SIG-M5 treated with dmso at 0.1 percent for 504 hours (cell line): ENCODE results near the gene AP2A2.
"Not testable (repeated sequence)": the region's sequence is repeated elsewhere in the genome, so short reads cannot be mapped to it uniquely, and the experiment has no call there.

Source experiments
- DNase-seq: peaks from one replicate; lab custom pipeline; 2025; ENCODE audit not compliant: unreplicated experiment; lab: John Stamatoyannopoulos, UW

The AP2A2 gene

DNA sequence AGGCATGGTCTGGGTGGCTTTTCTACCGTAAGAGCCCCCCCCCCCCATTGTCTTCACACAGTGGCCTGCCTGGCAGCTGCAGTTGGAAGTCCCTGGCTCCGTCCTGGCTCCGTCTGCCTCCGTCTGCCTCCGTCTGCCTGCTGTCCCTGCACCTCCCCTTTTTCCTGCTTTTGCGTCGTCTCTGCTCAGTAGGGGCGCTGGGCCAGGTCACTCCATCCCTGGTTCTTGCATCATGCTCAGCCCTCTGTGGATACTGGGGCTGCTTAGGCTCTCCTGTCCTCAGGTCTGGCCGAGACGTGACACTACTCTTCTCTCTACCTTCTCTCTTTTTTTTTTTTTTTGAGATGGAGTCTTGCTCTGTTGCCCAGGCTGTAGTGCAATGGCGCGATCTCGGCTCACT is 27.8 kb downstream of the AP2A2 start:
- no peak for DNase-seq

DNA sequence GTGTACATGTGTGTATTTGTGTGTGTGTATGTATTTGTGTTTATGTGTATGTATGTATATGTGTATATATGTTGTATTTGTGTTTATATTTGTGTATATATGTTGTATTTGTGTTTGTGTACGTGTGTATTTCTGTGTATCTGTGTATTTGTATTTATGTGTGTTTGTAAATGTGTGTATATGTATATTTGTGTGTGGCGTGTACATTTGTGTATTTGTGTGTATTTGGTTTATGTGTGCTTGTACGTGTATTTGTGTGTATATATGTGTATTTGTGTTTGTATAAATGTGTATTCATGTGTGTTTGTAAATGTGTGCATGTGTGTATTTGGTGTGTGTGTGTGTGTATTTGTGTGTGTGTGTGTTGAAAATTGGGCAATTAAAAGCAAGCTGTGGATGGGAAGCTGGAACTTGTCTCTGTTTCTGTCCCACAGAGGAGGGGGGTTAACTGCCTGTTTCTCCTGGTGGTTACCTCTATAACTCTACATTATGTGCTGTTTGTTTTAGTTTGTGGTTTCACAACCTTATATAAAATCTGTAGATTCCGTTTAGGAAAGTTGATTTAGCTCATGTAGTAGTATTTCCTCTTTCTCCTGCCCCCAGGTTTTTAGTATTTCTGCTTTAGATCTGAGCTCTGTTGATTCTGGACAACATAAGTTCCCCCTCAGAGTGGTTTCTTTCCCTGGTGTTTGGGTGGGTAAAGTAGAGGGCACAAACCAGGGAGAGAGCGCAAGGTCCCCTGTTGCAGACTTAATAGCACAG is 28.9 kb downstream of the AP2A2 start:
- no peak for DNase-seq

DNA sequence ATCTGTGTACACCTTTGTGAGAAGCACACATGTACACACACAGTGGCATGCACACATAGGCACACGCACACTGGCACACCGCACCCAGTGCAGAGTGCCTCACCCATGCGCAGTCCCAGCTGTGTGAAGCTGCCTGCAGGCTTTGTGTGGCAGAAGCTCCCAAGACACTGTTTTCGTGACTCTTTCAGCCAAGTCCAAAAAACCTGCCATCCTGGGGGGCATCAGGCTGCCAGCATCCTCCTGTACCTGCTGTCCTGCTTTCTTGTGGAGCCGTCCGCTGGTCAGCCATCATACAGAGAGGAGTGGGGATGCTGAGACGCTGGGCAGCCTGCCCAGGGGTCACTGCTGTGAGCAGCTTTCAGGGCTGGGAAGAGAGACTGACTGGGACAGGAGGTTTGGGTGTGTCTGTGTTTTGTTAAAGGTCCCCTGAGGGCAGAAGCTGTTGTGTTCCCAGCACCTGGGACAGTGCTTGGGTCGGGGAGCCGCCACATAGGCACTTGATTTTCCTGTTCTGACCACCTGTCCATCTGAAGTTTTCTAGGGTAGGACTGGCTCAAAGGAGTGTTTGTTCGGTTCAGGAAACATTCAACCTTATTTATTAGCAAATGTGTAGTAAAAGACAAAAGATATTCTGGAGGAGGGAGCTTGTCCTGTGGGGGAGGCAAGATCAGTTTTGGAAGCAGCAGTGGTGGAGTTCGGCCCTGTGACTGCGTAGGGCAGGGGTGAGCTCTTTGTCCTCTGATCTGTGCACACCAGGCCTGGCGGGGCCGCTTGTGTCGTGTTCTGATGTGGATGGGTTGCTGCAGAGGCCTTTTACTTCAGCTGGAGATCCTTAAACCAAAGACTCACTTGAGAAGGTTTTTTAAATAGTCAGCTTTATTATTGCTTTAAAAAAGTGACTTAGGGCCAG is 29.7 kb downstream of the AP2A2 start:
- no peak for DNase-seq

DNA sequence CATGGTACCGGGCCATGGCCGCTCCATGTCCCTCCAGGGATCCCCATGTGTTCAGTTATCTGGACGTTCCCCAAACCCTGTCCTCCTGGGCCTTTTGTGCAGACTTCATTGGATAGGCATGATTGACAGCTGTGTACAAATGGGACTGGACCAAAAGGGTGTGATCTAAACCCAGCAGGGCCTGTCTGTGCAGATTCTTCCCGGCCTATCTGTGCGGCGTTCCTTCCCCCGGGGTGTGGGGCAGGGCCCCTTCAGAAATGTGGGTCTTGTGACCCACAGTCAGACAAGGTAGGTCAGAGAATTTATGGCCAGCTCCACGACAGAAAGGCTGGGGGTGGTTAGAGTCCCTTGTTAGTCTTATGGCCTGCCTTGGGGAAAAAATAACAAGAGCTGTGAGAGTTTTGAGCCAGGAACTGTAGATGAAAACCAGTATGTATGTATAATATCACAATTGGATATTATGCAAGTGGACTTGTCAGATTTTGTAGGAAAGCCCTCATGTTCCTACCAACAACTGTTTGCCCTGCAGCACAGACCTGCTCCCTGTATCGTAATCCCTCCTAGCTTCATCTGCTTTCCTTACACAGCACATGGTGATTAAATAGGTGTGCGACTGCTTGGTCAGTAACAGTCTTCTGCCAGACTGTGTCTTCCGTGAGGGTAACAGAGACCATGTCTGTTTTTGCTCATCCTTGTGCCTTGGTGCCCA is 31.7 kb downstream of the AP2A2 start:
- DNase-seq, result no peak

DNA sequence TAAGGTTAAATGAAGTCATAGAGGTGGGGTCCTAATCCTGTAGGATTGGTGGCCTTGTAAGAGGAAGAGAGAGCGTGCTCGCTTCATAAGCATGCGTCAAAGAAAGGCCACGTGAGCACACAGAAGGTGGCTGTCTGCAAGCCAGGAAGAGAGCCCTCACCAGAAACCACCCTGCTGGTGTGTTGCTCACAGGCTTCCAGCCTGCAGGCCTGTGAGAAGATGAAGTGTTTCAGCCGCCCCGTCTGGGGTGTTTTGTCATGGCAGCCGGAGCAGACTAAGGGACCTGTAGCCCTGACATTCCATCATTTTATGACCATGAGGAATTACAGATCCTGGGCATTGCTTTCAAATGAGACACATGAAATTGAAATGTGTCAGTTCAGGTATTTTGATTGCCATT is 32.4 kb downstream of the AP2A2 start:
- DNase-seq, result no peak

DNA sequence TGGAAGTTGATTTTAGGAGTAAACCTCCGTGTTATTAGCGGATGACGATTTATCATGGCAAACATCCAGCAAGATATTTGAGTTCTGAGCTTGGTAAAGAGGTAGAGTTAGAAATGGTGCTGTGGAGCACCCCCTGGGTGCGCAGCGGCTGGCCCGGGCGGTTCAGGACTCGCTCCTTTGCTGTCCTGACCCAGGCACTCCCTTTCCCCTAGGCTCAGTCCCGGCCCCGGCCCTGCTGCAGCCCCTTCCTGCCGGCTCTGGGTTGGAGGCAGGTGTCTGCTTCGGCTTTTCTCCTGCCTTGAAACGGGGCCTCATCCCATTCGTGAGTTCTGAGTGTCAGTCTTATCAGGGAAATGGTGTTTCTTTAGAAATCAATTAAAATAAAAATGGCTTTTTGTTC is 33.4 kb downstream of the AP2A2 start:
- no peak for DNase-seq

DNA sequence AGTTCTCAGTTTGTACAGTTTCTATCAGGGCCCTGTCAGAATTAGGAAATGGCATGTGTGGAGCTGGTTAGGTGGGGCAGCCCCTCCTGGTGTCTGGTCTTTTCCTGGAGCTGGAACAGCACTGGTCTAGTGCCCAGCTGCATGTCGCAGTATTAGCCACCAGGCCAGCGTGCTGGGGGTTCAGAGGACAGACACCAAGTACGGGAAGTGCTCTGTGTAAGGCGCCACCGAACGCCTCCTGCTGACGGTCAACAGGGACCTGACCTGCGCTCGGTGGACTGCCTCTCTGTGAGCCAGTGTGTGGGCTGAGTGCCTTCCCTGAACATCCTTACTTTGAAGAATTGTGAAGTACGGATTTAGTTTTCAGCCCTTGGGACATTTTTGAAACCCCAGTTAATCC is 33.9 kb downstream of the AP2A2 start:
- no peak for DNase-seq

DNA sequence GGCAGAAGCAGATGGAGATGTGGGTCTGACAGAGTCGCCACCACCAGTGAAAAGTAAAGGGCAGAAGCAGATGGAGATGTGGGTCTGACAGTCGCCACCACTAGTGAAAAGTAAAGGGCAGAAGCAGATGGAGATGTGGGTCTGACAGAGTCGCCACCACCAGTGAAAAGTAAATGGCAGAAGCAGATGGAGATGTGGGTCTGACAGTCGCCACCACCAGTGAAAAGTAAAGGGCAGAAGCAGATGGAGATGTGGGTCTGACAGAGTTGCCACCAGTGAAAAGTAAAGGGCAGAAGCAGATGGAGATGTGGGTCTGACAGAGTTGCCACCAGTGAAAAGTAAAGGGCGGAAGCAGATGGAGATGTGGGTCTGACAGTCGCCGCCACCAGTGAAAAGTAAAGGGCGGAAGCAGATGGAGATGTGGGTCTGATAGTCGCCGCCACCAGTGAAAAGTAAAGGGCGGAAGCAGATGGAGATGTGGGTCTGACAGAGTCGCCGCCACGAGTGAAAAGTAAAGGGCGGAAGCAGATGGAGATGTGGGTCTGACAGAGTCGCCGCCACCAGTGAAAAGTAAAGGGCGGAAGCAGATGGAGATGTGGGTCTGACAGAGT is 35.7 kb downstream of the AP2A2 start:
- DNase-seq, result not testable (repeated sequence)

DNA sequence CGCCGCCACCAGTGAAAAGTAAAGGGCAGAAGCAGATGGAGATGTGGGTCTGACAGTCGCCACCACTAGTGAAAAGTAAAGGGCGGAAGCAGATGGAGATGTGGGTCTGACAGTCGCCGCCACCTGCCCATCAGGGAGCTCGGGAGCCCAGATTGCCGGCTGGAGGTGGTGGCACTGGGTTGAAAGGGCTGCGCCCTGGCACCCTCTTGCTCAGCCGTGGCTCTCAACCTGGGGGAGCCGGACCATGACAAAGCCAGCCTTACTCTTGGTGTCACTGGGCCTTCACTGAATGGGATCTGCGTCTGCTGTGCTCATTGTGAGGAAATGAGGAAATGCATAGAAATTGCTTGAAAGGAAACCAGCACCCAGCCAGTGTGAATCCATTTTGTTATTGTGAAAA is 36.3 kb downstream of the AP2A2 start:
- DNase-seq, result no peak

DNA sequence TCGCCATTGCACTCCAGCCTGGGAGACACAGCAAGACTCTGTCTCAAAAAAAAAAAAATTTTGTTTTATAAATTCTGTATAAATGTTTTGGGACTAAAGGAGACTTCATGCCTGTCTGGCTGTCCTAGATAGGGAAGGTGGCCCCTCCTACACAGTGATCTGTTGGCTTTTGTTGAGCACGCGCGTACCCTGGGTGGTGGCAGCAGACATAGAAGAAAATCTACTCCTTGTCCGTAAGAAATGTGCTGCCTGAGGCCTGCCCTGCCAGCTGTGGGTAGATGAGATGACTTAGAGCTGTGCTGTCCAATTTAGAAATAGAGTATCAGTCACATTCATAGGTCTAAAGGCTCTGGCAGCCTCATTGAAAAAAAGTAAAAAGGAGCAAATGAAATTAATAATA is 37.0 kb downstream of the AP2A2 start:
- no peak for DNase-seq

DNA sequence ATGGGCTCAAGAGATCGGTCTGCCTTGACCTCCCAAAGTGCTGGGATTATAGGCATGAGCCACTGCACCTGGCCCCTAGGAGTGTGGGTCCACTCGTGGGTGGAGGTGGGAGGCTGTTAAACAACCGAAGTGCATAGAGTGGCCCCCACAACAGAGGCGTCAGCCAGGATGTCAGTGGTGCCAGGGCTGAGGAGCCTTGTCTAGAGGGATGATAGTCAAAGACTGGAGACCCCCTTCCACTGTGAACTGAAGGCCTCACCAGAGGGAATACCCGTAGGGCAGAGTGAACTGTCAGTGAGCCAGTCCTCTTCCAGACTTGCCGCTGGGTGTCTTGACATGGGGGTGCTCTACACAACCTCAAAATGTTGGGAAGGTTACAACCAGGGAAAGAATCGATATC is 38.2 kb downstream of the AP2A2 start:
- no peak for DNase-seq

DNA sequence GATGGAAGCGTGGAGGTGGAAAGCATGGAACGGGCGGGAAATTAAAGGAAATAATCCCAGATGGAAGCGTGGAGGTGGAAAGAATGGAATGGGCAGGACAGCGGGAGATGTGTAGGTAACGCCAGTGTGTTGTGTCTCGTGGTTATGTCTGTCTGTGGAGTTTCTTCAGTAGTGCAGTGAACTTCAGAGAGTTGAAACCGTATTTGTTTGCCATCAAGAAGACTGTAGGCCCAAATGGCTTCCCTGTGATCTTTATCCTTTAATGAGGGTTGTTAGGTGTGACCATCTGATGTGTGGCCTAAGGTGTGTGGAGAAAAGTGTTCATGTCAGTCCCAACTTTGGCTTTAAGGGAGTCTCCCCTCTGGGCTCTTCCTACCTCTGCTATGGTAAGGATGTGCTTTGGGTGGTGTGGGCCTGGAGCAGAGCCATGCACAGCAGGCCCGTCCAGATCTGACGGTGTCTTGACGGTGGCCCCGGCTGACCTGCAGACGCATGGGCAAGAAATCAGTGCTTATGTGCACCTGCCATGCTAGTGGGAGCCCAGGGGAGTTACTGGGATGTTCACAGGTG is 39.6 kb downstream of the AP2A2 start:
- DNase-seq, result no peak

DNA sequence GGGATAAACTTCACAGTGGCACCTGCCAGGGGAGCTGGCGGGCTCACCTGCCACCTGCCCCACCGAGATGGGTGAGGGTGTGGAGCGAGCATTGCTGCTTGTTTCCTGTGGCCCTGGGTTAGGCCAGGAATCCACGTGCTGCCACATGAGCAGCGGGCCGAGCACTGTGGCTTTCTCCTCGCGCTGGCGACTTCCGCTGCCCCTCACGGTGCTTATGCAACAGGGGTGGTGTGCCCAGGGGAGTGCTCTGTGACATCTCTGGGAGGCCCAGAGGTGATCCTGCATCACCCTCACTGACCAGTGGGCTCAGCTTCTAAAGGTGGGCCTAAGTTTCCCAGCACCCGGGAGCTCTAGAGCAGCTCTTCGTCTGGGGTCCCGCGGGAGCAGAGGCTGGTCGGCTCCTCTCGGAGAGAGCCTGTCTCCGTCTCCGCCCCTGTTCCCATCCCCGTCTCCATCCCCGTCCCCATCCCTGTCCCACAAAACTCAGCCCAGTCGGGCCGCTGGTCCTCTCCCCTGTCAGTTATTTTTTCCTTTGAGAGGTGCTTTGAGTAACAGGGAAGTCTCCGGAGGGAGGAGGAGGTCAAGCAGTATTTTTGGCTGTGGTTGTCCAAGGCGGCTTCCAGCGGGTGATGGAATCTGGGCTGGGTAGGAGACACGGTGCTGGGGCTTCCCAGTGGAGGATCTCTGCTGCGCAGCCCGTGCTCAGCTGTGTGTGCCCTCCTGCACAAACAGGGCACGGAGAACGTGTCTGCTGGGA is 42.5 kb downstream of the AP2A2 start:
- DNase-seq, result no peak

DNA sequence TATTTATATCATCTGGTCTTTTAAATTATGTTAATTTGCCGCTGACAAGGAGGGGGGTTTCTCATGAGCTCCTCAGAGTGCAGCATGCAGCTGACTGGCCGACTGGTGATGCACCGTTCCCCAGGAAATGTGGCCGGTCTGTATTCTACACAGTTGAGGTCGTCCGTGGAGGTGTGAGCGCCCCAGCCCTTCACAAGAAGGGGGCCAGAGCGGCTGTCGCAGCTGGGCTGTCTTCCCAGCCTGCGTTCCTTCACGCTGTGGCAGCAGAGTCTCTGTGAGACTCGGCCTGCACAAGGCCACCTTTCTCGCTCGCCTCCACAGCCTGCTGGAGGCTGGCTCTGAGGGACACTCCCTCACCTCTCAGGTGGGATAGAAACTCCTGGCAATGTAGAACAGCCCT is 43.2 kb downstream of the AP2A2 start:
- DNase-seq, result no peak

DNA sequence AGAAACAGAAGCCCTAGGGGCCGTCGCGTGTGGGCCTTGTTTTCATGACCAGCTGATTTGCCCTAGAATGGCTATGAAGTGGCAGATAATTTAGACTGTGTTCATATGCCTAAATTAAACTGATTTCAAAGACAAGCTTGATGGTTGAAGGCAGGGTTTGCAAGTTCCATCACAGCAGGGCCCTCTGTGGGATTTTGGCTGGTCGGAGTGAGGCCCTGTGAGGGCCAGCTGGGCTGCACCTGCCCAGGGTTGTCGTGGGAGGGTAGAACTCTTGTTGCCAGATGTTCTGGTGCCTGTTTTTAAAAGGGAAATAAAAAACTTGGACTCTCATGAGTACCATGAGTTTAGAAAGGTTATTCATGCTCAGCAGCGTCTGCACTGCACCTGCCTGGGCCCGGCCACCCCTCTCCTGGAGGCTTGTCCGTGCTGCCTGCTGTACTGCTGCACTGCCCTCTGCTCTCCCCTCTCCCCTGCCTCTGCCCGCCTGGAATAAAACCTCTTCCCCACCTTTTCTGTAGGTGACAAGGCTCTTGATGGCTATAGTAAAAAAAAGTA is 44.1 kb downstream of the AP2A2 start:
- no peak for DNase-seq

DNA sequence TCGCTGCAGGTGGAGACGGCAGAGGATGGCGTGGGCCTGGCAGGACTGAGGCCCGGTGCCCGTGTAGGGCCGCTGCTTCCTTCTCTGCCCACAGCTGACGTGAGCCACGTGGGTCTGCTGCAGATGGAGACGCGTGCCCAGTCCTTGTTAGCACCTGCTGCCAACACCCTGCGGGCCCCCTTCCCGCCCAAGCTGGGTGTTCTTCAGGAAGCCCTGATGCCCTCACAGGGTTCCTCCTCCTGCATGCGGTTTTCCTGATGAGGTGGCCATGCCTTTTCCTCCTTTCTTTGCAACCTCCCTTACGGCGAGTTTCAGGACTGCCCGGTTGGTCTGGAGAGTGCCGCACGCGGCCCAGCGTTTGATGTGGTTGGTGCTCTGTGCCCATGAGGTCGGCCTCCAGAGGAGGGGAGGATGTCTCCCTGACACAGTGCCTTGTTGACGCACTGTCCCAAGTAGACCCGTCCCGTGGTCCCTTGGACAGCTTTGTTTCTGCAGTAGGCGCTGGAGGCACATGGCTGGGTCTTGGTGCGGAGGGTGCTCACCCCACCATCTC is 44.7 kb downstream of the AP2A2 start:
- DNase-seq, result no peak

DNA sequence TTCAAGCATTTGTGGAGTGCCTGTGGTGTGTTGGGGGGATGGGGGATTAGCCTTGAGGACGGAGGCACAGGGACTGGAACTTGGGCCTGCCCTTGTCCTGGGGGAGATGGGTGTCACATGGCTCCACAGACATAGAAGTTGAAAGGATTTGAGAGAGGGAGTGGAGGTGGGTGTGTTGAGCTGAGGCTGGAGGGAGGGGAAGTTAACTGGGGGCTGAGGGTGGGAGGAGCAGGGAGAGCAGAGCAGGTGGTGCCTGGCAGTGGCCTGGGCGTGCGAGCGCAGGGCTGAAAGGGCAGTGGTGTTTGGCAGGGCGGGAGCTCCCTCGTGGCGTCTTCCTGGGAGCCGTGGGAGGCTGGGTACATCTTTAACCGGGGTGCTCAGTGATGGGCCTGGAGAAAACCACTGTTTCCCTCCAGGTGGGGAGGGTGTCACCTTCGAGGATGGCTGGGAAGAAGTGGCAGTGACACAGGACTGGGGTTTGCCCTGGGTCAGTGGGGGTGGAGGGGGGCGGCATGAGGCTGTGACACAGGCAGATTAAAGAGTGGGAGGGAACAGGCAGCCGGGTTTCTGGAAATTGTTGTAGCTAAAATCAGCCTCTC is 45.5 kb downstream of the AP2A2 start:
- DNase-seq, result no peak

DNA sequence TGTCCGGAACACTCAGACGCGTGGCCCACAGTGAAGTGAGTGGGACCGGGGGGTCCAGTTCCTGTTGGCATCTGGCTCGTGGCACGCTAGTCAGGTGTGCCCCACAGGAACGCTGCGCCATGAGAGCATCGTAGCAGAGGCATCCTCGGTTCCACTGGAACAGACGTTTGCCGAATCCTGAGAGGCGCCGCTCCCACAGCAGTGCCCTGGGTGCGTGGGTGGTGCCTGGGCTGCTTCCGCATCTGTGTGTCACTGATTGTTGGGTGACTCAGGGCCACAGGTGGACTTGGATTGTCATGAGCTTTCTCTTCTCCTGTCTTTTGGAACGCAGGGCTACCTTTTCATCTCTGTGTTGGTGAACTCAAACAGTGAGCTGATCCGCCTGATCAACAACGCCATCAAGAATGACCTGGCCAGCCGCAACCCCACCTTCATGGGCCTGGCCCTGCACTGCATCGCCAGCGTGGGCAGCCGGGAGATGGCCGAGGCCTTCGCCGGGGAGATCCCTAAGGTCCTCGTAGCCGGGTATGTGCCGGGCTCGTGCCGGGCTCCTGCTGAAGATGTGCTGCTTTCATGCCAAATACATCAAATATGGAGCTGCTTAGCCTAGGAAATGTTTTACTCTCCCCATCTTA is 46.2 kb downstream of the AP2A2 start:
- no peak for DNase-seq
